NCI-H2107 (cell line): ENCODE measurements around the gene ANKRD34A.

Source experiments
- DNase-seq: peaks from one replicate; lab custom pipeline; 2025; lab: John Stamatoyannopoulos, UW

Gene ANKRD34A

DNA sequence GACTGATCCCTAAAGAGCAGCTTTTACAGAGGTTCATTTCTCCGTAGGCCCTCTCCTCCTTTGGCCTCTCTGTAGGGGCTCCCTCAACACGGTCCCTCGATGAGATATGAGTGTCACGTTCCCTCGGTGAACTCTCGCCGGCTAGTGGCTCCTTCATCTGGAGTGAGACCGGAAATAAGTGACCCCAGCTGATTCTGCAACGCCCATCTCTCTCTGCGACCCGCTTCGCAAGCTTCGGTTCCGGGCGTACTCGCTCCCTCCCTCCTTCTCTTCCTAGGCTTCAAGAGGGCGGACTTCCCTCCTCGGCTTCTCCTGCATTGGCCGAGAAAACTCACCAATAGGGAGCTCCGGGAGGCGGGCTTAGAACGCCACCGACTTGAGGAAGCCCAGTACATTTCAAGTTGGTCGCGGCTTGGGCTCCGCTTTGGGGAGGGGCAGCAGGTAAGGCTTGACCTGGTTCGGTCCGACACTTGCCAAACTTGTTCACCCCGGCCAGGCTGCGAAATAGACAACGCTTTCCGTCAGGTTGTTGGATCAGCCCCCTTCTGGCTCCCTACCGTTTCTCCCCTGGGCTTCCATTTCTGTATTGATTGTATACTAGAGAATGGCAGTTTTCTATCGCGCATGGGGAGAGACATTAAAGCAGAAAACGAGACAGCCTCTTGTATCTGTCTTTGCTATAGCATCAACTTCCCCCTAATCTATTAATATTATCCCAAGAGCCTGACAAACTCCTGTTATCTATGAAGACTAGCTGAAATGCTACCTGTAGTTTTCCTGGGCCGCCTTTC, at the start of gene ANKRD34A, which contains the start of gene POLR3GL:
Gene ANKRD34A, minus strand, starts transcription at position 248 of the 791 bp plus-strand sequence. CDS start 2,816 bp downstream, outside the sequence.
Gene POLR3GL, plus strand, starts transcription at position 363 of the 791 bp plus-strand sequence. CDS start 10,176 bp downstream, outside the sequence.
- DNase-seq, result peak; percentile 92

DNA sequence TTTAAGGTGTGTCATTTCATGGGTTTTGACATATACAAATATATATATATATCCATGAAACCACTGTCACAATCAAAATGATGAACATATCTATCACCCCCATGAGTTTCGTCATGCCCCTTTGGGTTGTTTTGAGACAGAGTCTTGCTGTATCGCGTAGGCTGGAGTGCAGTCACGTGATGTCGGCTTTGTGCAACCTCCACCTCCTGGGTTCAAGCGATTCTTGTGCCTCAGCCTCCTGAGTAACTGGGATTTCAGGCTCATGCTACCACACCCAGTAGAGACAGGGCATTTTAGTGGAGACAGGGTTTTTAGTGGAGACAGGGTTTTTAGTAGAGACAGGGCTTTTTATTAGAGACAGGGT, 49.2 kb upstream of the ANKRD34A start:
- DNase-seq, result no peak

DNA sequence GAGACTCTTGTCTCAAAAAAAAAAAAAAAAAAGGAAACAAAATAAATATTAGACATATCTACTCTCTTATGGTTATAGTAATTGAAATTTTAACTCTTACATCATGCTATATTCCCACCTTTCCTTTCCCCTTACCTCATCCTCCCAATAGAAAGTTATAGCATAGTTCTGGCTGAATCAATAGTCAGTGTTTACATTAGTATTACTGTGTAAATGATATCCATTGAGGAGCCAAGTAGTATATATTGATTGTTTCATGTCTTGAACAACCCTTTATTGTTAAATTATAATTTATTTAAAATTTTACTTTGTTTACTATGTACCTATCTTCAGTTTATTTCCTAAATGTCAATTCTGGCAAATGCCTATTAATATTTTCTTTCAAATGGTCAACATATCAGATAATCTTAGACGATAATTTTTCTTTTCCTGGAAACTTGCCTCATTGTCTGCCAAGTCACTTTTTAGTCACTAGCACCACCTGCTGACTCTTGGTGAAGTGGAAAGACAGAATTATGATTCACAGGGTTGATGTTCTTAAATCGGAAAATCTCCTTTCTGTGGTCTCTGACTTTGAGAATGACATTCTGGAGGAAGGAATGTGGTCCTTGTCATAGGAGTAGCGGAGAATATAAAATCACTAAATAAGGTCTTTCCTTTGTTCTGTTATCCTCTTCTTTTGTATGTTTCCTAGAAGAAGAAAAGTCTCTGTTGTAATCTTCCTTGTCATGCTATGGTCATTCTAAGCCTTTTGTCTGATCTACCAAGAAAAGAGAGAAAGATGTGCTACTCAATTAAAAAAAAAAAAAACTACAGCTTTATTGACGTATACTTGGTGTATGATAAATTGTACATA, 48.6 kb upstream of the ANKRD34A start:
- no peak for DNase-seq

DNA sequence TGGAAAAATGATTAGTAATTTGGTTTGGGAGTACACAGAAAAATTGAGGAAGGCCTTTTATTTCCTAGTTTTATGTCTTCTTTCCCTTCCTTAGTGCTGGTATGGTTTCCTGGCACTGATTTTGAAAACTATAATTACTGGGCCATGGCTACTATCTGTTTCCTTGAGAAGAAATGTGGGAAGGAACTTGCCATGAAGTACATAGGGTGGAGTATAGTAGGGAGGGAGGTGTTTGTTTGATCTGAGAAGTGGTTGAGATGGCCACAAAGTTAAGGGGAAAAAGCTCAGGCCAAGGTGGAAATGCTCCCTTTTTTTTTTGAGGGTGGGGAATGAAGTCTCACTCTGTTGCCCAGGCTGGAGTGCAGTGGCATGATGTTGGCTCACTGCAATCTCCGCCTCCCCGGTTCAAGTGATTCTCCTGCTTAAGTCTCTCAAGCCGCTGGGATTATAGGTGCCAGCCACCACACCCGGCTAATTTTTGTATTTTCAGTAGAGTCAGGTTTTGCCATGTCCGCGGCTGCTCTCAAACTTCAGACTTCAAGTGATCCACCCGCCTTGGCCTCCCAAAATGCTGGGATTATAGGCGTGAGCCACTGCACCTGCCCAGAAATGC, 45.9 kb upstream of the ANKRD34A start:
- DNase-seq, result no peak

DNA sequence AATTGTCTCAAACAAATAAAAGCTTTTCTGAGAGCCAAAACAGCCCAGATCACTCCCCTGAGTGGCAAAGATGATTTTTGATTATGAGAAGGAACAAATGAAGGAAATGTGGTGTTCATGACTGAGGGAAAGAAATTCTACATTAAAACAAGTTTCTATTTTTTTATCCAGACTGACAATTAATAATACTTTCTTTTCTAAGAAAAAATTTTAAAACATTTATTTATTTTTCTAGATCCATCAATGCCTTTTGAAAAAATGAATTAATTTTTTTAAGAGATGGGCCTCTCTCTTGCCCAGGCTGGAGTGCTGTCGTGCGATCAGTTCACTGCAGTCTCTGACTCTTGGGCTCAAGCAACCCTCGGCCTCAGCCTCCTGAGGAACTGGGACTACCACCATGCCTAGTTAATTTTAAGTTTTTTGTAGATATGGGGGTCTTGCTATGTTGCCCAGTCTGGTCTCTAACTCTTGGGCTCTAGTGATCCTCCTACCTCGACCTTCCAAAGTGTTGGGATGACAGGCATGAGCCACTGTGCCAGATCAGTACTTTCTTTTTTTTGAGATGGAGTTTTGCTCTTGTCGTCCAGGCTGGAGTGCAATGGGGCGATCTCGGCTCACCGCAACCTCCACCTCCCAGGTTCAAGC, 43.2 kb upstream of the ANKRD34A start:
- DNase-seq, result no peak

DNA sequence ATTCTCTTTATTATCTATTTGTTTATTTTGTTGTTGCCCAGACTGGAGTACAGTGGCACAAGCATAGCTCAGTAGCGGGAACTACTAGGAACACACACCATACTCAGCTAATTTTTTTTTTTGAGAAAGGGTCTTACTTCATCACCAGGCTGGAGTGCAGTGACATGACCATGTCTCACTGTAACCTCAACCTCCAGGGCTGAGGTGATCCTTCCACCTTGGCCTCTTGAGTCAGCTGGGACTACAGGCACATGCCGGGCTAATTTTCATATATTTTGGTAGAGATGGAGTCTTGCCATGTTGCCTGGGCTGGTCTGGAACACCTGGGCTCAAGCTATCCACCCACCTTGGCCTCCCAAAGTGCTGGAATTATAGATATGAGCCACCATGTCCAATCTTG, 37.3 kb upstream of the ANKRD34A start:
- DNase-seq, result no peak

DNA sequence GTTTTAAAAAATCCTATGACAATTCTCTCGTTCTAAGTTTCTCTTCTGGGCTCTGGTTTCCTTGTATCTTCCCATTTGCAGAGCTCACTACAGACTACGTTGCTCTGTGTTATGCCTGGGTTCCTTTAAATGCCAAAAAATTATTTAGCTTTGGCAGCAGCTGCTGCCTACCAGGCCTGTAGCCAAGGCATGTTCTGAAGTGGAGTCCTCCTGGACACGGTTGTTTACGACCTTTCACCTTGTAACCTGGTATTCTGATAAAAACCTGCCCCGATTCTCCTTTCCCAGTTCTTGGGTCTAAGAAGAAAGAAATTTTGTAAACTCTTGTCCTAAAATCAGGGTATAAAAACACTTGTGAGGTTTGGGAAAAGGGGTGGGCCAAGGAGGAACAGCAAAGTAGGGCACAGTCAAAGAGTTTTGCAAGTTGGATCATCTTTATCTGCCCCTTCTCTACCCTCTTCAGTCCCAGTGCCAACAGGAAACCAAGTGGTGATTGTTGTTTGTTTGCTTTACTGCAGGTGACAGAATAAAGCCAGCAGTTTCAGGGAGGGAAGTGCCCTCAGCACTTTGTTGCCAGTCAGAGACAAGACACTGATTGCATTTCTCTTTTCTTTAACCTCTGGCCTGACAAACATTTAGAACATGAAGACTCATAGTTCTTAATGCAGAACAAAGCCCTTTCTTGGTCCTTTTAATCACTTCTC, 35.1 kb upstream of the ANKRD34A start:
- no peak for DNase-seq

GRCh38 chr1:145997718-145998023, 33.3 kb upstream of the ANKRD34A start:
- no peak for DNase-seq

DNA sequence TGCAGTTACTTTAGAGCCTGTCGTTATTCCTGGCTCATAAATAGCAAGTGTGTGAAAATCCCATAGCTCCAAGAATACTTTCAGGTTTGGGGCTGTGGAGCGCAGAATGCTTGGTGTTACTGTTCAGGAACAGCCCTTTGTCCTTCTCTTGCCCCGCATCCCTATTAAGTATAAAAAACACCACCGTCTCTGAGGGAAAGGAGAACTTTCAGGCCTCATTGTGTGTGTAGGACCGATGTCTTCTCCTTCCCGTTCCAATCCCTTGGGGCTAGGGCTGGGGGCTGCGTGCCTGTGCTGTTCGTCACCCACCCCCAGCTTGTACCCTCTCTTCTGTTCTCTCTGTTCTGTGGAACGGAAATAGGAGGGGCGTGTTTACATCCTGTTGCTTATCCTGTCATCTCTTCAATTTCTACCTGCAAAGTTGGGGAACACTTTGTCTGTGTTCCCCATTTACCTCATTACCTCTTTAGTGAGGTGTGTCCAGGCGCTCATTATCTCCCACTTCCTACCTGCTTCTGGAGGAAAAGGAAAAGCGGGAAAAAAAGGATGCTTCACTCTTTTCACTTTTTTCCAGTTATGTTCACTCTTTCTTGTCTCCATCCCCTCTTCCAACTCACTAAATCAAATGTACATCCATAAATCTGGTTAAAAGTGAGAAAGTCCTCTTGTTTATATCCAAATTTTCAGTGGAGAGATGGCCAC, 32.8 kb upstream of the ANKRD34A start:
- no peak for DNase-seq

DNA sequence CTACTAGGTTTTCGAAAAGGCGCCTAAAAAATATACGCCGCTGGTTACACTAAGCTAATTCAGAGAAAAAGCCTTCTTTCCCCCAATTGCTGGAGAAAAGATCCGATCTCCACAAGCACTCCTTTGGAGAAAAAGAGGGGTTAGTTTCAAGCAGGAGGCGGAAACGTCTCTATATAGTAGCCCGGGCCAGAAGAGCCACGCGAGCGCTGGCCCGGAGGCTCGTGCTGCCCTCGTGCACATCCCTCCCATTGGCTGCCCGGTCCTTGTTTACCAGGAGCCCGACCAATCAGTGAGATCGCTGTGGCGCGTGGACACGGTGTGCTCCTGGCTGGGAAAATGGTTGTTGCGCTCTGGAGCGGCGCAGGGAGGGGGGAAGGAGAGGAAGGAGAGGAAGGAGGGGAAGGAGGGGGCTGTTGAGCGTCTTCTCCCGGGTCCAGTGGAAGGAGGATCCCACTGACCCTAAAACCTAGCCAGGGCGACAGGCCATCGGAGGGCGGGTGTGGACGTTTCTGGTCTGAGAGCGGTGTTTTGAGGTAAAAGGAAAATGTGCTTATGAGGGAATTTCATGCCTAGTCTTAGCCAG, 32.1 kb upstream of the ANKRD34A start, which contains the start of gene TXNIP:
Gene TXNIP, minus strand, starts transcription at position 147 of the 583 bp plus-strand sequence. CDS start 313 bp downstream, outside the sequence.
- peak; percentile 99 for DNase-seq

DNA sequence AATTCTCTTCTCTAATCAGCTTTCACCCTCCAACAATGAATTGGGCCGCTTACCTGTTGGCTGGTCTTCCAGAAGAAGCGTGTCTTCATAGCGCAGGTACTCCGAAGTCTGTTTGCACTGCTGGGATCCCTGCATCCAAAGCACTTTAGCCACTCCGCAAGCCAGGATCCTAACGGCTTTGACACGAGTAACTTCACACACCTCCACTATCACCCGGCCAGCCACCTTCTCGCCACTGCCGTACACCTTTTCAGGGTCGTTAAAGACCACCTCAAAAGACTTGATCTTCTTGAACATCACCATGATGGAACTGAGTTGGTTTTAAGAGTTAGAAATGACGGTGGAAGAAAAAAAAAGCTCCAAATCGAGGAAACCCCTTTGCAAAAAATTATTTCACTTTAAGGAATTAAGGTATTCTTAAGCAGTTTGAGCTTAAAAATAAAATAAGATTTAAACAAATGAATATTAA, 31.6 kb upstream of the ANKRD34A start:
- no peak for DNase-seq

DNA sequence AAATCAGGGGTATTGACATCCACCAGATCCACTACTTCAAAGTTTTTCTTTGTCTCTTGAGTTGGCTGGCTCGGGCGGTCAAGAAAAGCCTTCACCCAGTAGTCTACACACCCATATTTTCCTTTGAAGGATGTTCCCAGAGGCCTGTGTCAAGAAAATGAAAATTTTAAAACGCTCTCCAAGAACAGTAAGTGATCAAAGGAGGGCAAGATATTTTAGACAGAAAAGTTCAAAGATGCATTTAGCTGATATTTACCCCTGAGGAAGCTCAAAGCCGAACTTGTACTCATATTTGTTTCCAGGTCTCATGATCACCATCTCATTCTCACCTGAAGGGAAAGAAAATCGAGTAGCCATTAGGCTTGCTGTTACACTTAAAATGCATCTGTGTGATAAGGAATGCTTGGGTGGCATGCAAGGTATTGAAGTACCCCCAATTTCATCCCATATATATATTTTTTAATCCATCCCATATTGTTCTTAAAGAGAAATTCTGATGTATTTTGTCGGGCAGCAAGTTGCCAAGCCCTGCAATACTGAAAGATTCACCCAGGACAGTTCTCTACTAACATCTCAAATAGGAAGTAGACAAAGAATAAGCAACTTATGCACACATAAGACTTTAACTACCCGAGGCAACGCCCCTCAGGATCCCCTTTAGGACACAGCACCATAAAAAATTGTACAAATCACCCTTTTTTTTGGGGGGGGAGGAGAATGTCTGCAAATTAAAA, 30.9 kb upstream of the ANKRD34A start:
- no peak for DNase-seq

DNA sequence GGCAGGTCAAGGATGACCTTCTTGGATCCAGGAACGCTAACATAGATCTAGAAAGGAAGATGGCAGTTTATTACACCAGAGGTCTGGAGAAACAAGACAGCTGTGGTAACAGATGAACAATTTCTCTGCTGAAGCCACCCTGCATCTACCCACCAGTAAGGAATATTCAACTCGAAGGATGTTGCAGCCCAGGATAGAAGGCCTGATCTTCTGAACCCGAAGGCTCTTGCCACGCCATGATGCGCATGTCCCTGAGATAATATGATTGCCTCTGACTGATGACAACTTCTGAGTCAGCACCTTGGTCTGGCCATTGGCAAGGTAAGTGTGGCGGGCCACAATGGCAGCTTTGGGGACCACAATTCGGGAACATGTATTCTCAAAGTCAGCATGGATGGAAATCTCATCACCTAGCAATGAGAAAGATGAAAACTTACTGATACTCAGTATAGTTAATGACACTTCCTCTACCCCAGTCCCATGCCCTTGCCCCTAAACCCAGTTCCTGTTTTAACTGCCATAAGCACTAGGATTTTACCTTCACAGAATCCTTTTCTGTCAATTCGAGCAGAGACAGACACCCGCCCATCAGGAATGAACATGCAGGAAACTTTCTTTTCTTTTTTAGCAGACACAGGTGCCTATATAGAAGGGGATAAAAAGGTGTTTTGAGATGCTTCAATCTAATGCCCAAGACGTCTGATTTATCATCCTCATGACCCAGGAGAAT, 30.2 kb upstream of the ANKRD34A start:
- no peak for DNase-seq

DNA sequence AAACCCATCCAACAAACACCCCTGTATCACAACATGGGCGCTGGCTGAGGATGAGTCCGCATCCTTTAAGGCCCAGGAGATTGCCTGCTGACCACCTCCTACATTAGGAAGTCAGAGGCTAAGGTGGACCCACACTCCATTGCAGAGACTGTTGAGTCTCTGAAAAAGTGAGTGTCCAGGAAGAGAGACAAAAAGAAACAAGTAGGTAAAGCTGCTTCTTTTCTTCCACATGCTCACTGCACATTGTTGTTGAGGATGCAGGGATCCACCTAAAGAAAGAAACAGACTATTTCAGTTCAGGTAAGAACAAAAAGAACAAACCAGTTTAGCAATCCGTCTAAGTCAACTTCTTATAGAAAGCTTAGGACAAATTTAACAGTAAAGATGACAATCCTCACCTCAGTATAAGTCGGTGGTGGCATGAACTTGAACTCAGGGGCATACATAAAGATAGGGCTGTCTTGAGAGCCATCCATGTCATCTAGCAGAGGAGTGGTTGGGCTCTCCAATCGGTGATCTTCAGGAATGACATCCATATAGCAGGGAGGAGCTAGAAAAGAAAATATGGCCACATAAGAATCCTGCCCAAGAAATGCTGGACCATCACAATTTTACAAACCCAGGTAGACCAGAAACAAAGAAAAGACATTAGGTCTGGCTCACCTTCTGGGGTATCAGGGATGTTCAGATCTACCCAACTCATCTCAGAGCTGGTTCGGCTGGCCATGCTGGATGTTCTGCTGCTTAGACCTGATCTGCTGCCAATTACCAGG, 29.4 kb upstream of the ANKRD34A start:
- no peak for DNase-seq

DNA sequence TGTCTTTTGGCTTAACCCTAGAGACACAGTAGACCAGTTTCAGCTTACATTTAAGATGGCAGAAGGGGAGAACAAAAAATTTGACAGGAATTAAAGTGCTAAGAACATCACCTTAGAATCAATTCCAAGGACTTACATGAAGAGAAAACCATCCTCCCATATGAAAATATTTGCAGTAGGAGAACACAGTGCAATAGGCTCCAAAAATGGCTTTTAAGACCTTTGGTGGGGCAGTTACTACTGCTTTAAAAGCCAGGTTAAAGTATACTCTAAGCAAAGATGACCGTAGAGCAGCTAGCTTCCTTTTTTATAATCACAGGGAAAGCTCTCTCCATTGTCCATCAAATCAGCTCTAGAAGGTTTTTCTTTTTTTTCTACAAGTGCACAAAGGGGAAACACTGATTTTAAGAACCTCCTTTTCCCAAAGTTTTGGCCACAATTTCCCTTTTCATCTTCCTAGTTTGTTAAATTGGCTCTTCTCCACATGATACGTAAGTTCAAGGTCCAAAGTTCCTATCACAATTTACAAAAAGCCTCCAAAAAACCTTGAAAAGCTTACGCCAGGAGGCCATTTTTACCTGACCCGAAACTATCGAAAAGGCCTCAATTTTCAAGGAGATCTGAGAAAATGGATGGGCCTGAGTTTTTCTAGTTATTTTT, 28.7 kb upstream of the ANKRD34A start:
- DNase-seq, result no peak

GRCh38 chr1:145992502-145992936, 28.1 kb upstream of the ANKRD34A start:
- DNase-seq, result no peak

GRCh38 chr1:145991735-145992412, 27.5 kb upstream of the ANKRD34A start:
- no peak for DNase-seq
